ENCODE results near the gene G6PC1. TPM values are rescaled to one million over a fixed set of nuclear protein-coding genes. Genes with fewer than 3 reads are reported as not detected.

G6PC1 gene
- total and polyA plus RNA-seq, 2 of the 13 experiments (the other 11 are each of a cell fraction or from before 2014, with no cell fraction given) = 1.7 to 37.9 TPM

DNA sequence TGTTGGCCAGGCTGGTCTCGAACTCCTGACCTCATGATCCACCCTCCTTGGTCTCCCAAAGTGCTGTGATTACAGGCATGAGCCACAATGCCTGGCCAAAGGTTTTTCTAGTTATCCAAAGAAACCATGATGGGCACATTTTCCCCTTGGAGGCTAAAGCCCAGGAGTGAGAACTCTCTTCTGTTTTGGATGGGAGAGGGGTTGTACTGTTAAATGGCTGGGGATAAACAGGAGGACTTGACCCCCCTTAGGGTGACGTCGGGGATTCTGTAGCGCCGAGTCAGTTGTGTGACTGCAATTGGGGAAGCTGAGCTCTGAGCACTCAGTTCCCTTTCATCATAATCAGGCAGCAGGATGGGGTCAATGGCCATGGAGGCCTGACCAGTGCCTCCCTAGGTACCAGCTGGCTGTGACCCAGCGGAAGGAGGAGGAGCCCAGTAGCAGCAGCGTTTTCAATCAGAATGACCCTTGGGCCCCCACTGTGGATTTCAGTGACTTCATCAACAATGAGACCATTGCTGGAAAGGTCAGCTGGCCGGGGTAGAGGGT, 45.5 kb upstream of the G6PC1 start (continued):
- TF ChIP-seq, protein P1, sequence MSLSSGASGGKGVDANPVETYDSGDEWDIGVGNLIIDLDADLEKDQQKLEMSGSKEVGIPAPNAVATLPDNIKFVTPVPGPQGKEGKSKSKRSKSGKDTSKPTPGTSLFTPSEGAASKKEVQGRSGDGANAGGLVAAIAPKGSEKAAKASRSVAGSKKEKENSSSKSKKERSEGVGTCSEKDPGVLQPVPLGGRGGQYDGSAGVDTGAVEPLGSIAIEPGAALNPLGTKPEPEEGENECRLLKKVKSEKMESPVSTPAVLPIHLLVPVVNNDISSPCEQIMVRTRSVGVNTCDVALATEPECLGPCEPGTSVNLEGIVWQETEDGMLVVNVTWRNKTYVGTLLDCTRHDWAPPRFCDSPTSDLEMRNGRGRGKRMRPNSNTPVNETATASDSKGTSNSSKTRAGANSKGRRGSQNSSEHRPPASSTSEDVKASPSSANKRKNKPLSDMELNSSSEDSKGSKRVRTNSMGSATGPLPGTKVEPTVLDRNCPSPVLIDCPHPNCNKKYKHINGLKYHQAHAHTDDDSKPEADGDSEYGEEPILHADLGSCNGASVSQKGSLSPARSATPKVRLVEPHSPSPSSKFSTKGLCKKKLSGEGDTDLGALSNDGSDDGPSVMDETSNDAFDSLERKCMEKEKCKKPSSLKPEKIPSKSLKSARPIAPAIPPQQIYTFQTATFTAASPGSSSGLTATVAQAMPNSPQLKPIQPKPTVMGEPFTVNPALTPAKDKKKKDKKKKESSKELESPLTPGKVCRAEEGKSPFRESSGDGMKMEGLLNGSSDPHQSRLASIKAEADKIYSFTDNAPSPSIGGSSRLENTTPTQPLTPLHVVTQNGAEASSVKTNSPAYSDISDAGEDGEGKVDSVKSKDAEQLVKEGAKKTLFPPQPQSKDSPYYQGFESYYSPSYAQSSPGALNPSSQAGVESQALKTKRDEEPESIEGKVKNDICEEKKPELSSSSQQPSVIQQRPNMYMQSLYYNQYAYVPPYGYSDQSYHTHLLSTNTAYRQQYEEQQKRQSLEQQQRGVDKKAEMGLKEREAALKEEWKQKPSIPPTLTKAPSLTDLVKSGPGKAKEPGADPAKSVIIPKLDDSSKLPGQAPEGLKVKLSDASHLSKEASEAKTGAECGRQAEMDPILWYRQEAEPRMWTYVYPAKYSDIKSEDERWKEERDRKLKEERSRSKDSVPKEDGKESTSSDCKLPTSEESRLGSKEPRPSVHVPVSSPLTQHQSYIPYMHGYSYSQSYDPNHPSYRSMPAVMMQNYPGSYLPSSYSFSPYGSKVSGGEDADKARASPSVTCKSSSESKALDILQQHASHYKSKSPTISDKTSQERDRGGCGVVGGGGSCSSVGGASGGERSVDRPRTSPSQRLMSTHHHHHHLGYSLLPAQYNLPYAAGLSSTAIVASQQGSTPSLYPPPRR (CRISPR knock-in tag; IDR thresholded peaks at IDR 0.05; ENCODE audit: borderline replicate concordance) = peak; percentile 77; the same call in 1 of the 2 replicates
- TF ChIP-seq ZNF142 (CRISPR knock-in tag; IDR thresholded peaks at IDR 0.05) (no peak), GABPA (IDR thresholded peaks at IDR 0.05; ENCODE audit: low read depth, low read length) (no peak), GABPA (CRISPR knock-in tag; IDR thresholded peaks at IDR 0.05; ENCODE audit: low read depth) (peak; percentile 48; the same call in 1 of the 2 replicates), RXRA (CRISPR knock-in tag; IDR thresholded peaks at IDR 0.05) (peak; percentile 94), NBN (conservative IDR thresholded peaks at IDR 0.05) (no peak), TSC22D2 (CRISPR knock-in tag; IDR thresholded peaks at IDR 0.05; ENCODE audit: borderline replicate concordance) (peak; percentile 43; the same call in 1 of the 2 replicates), KLF16 (CRISPR knock-in tag; IDR thresholded peaks at IDR 0.05) (peak in 1 of 2 experiments; percentile 73; a peak in 2 of 4 replicates), ZNF761 (CRISPR knock-in tag; conservative IDR thresholded peaks at IDR 0.05) (0 out of 2 replicates have a peak, but pooled peaks have one; percentile 13), ZNF687 (CRISPR knock-in tag; IDR thresholded peaks at IDR 0.05) (peak; percentile 36; the same call in 1 of the 2 replicates), ARNT (IDR thresholded peaks at IDR 0.05) (no peak), ZKSCAN8 (CRISPR knock-in tag; IDR thresholded peaks at IDR 0.05; ENCODE audit: borderline replicate concordance) (no peak), ZNF143 (CRISPR knock-in tag; IDR thresholded peaks at IDR 0.05) (no peak), ZNF773 (CRISPR knock-in tag; IDR thresholded peaks at IDR 0.05; ENCODE audit: borderline replicate concordance) (no peak)

Measured in HepG2 (cell line).